Mesendoderm (in vitro differentiated cells): ENCODE results near the gene ARFGAP1.
"Not testable (repeated sequence)": the region's sequence is repeated elsewhere in the genome, so short reads cannot be mapped to it uniquely, and the experiment has no call there.

ENCODE experiments used
- DNase-seq: peaks from one replicate; pipeline ENCODE4 v3.0.0; 2013
- H2AK5ac ChIP-seq: 2 replicates; pipeline ENCODE4 v1.6.1; 2013; ENCODE audit warnings: low read length, inconsistent platforms
- H2BK120ac ChIP-seq: 2 replicates; pipeline ENCODE4 v1.6.1; 2013; ENCODE audit warnings: low read depth, mild to moderate bottlenecking, low read length, moderate library complexity, mixed read lengths
- H2BK15ac ChIP-seq: replicated peaks from 2 replicates; pipeline ENCODE4 v1.6.1; 2013; ENCODE audit warnings: low read depth, mild to moderate bottlenecking, moderate library complexity
- H2BK5ac ChIP-seq: 2 replicates; pipeline ENCODE4 v1.6.1; 2013; ENCODE audit warnings: low read length, inconsistent platforms
- H3K18ac ChIP-seq: 2 replicates; pipeline ENCODE4 v1.6.1; 2013; ENCODE audit warnings: mild to moderate bottlenecking, low read length, mixed read lengths
- H3K23ac ChIP-seq: one replicate; pipeline ENCODE4 v1.6.1; 2013; ENCODE audit warnings: low read length
- H3K27ac ChIP-seq: 2 replicates; pipeline ENCODE4 v1.5.1; 2013; ENCODE audit warnings: low read depth, mild to moderate bottlenecking, inconsistent platforms, low read length, moderate library complexity
- H3K27me3 ChIP-seq: 2 replicates; pipeline ENCODE4 v1.6.1; 2013; ENCODE audit warnings: low read length, control low read depth, mild to moderate bottlenecking, inconsistent platforms; ENCODE audit not compliant: insufficient read depth, poor library complexity
- H3K36me3 ChIP-seq: 2 replicates; pipeline ENCODE4 v1.6.1; 2013; ENCODE audit warnings: low read length, inconsistent platforms; ENCODE audit not compliant: control insufficient read depth, insufficient read depth
- H3K4ac ChIP-seq: one replicate; pipeline ENCODE4 v1.6.1; 2013; ENCODE audit warnings: low read depth, mild to moderate bottlenecking, low read length, moderate library complexity
- H3K4me1 ChIP-seq: 2 replicates; pipeline ENCODE4 v1.6.1; 2013; ENCODE audit warnings: low read depth, low read length, inconsistent platforms; ENCODE audit not compliant: control insufficient read depth
- H3K4me2 ChIP-seq: 2 replicates; pipeline ENCODE4 v1.6.1; 2013; ENCODE audit warnings: low read length
- H3K4me3 ChIP-seq: 2 replicates; pipeline ENCODE4 v1.5.1; 2013; ENCODE audit warnings: mild to moderate bottlenecking, low read length
- H3K56ac ChIP-seq: one replicate; pipeline ENCODE4 v1.6.1; 2013; ENCODE audit warnings: low read length
- H3K79me1 ChIP-seq: 2 replicates; pipeline ENCODE4 v1.6.1; 2013; ENCODE audit warnings: low read length, inconsistent platforms
- H3K79me2 ChIP-seq: 2 replicates; pipeline ENCODE4 v1.6.1; 2013; ENCODE audit warnings: mild to moderate bottlenecking, low read length; ENCODE audit not compliant: control insufficient read depth, insufficient read depth
- H3K9ac ChIP-seq: 2 replicates; pipeline ENCODE4 v1.6.1; 2013; ENCODE audit warnings: low read length, inconsistent platforms
- H4K5ac ChIP-seq: one replicate; pipeline ENCODE4 v1.6.1; 2013; ENCODE audit warnings: low read length
- H4K8ac ChIP-seq: one replicate; pipeline ENCODE4 v1.6.1; 2013; ENCODE audit warnings: low read depth, mild to moderate bottlenecking, control low read depth, low read length, moderate library complexity
- WGBS: extraction: QIAGEN DNeasy Blood & Tissue Kit; methylation state at CpG from one replicate; pipeline ENCODE4 v1.1.7; 2013; ENCODE audit warnings: low lambda C conversion rate, missing lambda C conversion rate; ENCODE audit not compliant: insufficient coverage; ENCODE audit errors: extremely low coverage; 5-methylcytosine and 5-hydroxymethylcytosine counted together

The ARFGAP1 gene

DNA sequence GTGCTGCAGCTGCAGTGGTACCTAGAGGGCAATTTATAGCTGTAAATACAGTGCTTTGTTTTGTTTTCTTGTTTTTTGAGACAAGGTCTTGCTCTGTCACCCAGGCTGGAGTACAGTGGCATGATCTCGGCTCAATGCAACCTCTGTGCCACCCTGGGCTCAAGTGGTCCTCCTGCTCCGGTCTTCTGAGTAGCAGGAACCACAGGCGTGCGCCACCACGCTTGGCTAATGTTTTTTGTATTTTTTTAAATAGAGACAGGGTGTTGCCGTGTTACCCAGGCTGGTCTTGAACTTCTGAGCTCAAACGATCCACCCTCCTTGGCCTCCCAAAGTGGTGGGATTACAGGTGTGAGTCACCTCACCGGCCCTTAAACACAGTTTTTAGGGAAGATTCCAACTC, 61.7 kb downstream of the ARFGAP1 start:
- Histone ChIP-seq H3K27ac (no peak overlapping the region), H4K8ac (no peak overlapping the region), H3K4me1 (no peaks in the 10 kb centered on the region), H3K4me2 (no peak overlapping the region), H2BK15ac (no peak overlapping the region), H3K36me3 (no peaks in the 10 kb centered on the region), H3K9ac (no peak overlapping the region), H3K79me1 (no peaks in the 10 kb centered on the region), H3K56ac (no peak overlapping the region), H3K4me3 (no peak overlapping the region), H2BK120ac (no peak overlapping the region), H2BK5ac (no peak overlapping the region), H3K4ac (no peak overlapping the region), H3K27me3 (no peaks in the 10 kb centered on the region), H4K5ac (no peak overlapping the region), H3K23ac (no peak overlapping the region), H3K79me2 (no peaks in the 10 kb centered on the region), H2AK5ac (no peak overlapping the region), H3K18ac (no peak overlapping the region)
- no peak for DNase-seq
- WGBS, result no CpG with 5 or more reads among the region's 8 CpGs

DNA sequence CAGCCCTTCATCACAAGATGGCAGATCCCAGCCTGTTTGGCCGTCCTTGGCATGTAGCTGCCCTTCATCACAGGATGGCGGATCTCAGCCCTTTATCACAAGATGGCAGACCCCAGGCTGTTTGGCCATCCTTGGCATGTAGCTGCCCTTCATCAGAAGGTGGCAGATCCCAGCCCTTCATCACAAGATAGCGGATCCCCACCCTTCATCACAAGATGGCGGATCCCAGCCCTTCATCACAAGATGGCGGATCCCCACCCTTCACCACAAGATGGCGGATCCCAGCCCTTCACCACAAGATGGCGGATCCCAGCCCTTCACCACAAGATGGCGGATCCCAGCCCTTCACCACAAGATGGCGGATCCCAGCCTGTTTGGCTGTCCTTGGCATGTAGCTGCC, 62.4 kb downstream of the ARFGAP1 start:
- not testable (repeated sequence) for H3K79me1 ChIP-seq, H3K9ac ChIP-seq, H2AK5ac ChIP-seq, H3K4ac ChIP-seq, H3K23ac ChIP-seq, H3K36me3 ChIP-seq, H3K79me2 ChIP-seq, H2BK15ac ChIP-seq, H4K8ac ChIP-seq, H3K4me1 ChIP-seq, H3K4me2 ChIP-seq, DNase-seq, H3K18ac ChIP-seq, H2BK5ac ChIP-seq, H3K4me3 ChIP-seq, H4K5ac ChIP-seq, H3K27me3 ChIP-seq, H2BK120ac ChIP-seq, H3K27ac ChIP-seq, H3K56ac ChIP-seq
- no CpG with 5 or more reads among the region's 9 CpGs for WGBS

DNA sequence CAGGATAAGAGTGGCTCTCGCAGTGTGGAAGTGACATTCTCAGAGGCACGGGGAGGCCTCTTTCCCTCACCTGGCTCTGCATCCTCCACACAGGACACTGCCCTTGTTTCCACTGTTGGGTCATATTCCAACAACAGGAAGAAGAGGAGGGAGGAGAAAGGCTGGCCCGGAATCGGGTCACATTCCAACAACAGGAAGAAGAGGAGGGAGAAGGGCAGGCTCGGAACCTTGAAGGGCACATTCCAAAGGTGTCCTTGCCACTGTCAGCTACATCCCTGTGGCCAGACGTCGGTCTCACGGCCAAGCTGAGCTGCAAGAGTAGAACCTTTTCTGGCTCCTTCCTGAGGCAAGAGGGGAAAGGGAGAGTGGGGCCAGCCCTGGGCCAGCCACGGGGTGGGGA, 63.1 kb downstream of the ARFGAP1 start:
- Histone ChIP-seq H3K4me3 (no peak overlapping the region), H3K56ac (no peak overlapping the region), H3K4me2 (no peak overlapping the region), H3K79me1 (no peaks in the 10 kb centered on the region), H3K79me2 (no peaks in the 10 kb centered on the region), H3K9ac (no peak overlapping the region), H3K36me3 (no peaks in the 10 kb centered on the region), H3K4me1 (no peaks in the 10 kb centered on the region), H2BK120ac (no peak overlapping the region), H3K27ac (no peak overlapping the region), H3K18ac (no peak overlapping the region), H3K27me3 (no peaks in the 10 kb centered on the region), H4K5ac (no peak overlapping the region), H2BK5ac (no peak overlapping the region), H2AK5ac (no peak overlapping the region), H4K8ac (no peak overlapping the region), H2BK15ac (no peak overlapping the region), H3K4ac (no peak overlapping the region), H3K23ac (no peak overlapping the region)
- no CpG with 5 or more reads among the region's 9 CpGs for WGBS
- DNase-seq, result no peak

DNA sequence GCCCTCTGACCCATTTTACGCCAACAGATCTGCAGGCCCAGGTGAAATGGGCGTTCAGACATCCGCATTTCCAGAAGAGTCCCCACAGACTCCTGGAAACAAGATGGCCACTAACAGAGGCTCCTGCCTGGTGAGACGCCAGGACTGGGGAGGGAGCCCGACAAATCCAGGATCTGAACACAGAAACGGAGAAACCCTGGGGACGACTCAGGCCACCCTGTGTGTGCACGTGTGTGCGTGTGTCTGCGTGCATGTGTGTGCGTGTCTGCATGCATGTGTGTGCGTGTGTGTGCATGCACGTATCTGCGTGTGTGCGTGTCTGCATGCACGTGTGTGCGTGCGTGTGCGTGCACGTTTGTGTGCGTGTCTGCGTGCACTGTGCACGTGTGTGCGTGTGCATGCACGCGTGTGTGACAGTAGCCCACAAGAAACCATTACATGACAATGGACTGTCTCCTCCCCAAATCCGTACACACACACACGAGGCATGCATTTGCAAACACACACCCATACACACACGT, 63.7 kb downstream of the ARFGAP1 start:
- H3K4me1 ChIP-seq, result no peaks in the 10 kb centered on the region
- WGBS, result no CpG with 5 or more reads among the region's 29 CpGs
- H2AK5ac ChIP-seq, result no peak overlapping the region
- H3K9ac ChIP-seq, result no peak overlapping the region
- H4K5ac ChIP-seq, result no peak overlapping the region
- H3K4me2 ChIP-seq, result no peak overlapping the region
- H2BK120ac ChIP-seq, result no peak overlapping the region
- H3K79me2 ChIP-seq, result no peaks in the 10 kb centered on the region
- H3K27me3 ChIP-seq, result no peaks in the 10 kb centered on the region
- no peak overlapping the region for H3K4me3 ChIP-seq
- H2BK5ac ChIP-seq, result no peak overlapping the region
- no peak overlapping the region for H3K27ac ChIP-seq
- H2BK15ac ChIP-seq, result no peak overlapping the region
- no peak overlapping the region for H4K8ac ChIP-seq
- DNase-seq, result no peak
- H3K4ac ChIP-seq, result no peak overlapping the region
- H3K56ac ChIP-seq, result no peak overlapping the region
- H3K79me1 ChIP-seq, result no peaks in the 10 kb centered on the region
- H3K36me3 ChIP-seq, result no peaks in the 10 kb centered on the region
- no peak overlapping the region for H3K18ac ChIP-seq
- H3K23ac ChIP-seq, result no peak overlapping the region

DNA sequence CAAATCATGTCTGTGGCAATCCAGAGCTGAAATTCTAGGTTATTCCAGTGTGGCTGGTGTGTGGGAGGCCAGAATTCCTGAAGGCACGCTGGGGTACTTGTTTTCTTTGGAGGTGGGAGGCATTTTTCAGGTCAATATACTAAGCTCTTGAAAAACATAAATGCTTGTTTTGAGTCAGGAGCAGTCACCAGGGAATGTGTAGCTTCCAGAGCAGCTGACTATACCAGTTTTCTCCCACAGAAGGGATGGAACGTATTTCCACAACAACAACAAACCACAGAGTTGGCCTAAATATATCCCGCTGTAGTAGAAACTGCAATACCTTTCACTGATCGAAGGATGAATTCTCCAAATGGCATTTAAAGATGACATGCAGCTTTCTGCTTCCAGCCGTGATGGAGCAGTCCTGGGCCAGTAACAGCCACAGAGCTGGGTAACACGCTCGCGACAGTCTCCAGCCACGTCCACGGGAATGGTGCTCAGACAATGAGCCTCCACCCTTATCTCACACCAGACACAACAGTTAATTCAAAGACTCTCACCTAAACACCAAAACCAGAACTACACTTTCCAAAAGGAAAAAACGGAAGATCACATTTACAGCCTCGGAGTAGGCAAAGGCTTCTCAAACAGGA, 65.3 kb downstream of the ARFGAP1 start:
- Histone ChIP-seq H3K9ac (no peak overlapping the region), H3K23ac (no peak overlapping the region), H4K5ac (no peak overlapping the region), H3K4me2 (no peak overlapping the region), H3K56ac (no peak overlapping the region), H2BK120ac (no peak overlapping the region), H3K4ac (no peak overlapping the region), H3K79me1 (no peaks in the 10 kb centered on the region), H3K4me3 (no peak overlapping the region), H2BK15ac (no peak overlapping the region), H3K36me3 (no peaks in the 10 kb centered on the region), H4K8ac (no peak overlapping the region), H3K27me3 (no peaks in the 10 kb centered on the region), H3K18ac (no peak overlapping the region), H3K79me2 (no peaks in the 10 kb centered on the region), H3K27ac (no peak overlapping the region), H3K4me1 (no peaks in the 10 kb centered on the region), H2AK5ac (no peak overlapping the region), H2BK5ac (no peak overlapping the region)
- no peak for DNase-seq
- no CpG with 5 or more reads among the region's 12 CpGs for WGBS
